HL-60 (cell line): ENCODE results near the gene PAX5.

Source experiments
- DNase-seq, 2 experiments: peaks; one replicate each; pipeline ENCODE4 v3.0.0-alpha.2; 2010 to 2020; ENCODE audit warnings: low read depth in 1 of 2, low spot score in 1 of 2
- H3K27ac ChIP-seq: fragments of 250-450 bp; sonication (Bioruptor Pico); replicated peaks from 2 replicates; pipeline ENCODE4 v1.5.1; 2020; ENCODE audit warnings: mild to moderate bottlenecking, moderate library complexity
- H3K27me3 ChIP-seq: fragments of 250-450 bp; sonication (Bioruptor Pico); 2 replicates; pipeline ENCODE4 v1.5.1; 2021; ENCODE audit warnings: mild to moderate bottlenecking, moderate library complexity; ENCODE audit not compliant: insufficient read depth, poor library complexity, severe bottlenecking
- H3K4me3 ChIP-seq: replicated peaks from 2 replicates; pipeline ENCODE4 v1.5.1; 2011; ENCODE audit warnings: mild to moderate bottlenecking, control low read depth, low read length; ENCODE audit not compliant: insufficient read depth
- GABPA ChIP-seq: IDR thresholded peaks from 2 replicates; pipeline ENCODE4 v1.6.1; 2012; ENCODE audit warnings: low read depth
- POLR2AphosphoS5 ChIP-seq: IDR thresholded peaks from 2 replicates; pipeline ENCODE4 v1.6.1; 2012; ENCODE audit warnings: low read depth
- SPI1 ChIP-seq: IDR thresholded peaks from 2 replicates; pipeline ENCODE4 v1.6.1; 2012; ENCODE audit warnings: low read depth, mild to moderate bottlenecking, borderline replicate concordance
- TF ChIP-seq, protein P1 (sequence below): IDR thresholded peaks from 2 replicates; pipeline ENCODE4 v1.6.1; 2012; ENCODE audit warnings: low read depth; ENCODE audit not compliant: insufficient replicate concordance
- TF ChIP-seq, protein P2 (sequence below): IDR thresholded peaks from one replicate; pipeline ENCODE4 v1.5.1; 2011; ENCODE audit warnings: low read length, control low read depth, inconsistent platforms; ENCODE audit not compliant: insufficient read depth

PAX5 gene

DNA sequence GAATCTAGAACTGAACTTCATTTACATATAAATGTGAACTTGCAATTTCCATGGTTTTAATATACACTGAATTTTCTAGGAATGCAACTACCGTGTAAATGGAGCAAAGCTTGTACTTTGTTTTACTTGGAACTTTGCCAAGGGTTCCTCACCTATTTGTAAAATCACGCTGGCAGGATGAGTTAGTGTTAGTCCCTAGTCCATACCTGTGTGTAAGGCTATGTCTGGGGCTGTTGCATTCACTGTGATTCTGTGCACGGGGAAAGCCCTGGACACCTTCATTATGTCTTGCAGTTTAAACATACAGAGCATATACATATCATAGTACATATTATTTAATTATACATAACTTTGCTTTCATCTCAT is 119.9 kb downstream of the PAX5 start:
- Histone ChIP-seq H3K4me3 (no peak overlapping the region), H3K27ac (no peak overlapping the region), H3K27me3 (no peaks in the 10 kb centered on the region)
- TF ChIP-seq SPI1 (no peak), GABPA (no peak), POLR2AphosphoS5 (no peak)
- TF ChIP-seq, protein P1, sequence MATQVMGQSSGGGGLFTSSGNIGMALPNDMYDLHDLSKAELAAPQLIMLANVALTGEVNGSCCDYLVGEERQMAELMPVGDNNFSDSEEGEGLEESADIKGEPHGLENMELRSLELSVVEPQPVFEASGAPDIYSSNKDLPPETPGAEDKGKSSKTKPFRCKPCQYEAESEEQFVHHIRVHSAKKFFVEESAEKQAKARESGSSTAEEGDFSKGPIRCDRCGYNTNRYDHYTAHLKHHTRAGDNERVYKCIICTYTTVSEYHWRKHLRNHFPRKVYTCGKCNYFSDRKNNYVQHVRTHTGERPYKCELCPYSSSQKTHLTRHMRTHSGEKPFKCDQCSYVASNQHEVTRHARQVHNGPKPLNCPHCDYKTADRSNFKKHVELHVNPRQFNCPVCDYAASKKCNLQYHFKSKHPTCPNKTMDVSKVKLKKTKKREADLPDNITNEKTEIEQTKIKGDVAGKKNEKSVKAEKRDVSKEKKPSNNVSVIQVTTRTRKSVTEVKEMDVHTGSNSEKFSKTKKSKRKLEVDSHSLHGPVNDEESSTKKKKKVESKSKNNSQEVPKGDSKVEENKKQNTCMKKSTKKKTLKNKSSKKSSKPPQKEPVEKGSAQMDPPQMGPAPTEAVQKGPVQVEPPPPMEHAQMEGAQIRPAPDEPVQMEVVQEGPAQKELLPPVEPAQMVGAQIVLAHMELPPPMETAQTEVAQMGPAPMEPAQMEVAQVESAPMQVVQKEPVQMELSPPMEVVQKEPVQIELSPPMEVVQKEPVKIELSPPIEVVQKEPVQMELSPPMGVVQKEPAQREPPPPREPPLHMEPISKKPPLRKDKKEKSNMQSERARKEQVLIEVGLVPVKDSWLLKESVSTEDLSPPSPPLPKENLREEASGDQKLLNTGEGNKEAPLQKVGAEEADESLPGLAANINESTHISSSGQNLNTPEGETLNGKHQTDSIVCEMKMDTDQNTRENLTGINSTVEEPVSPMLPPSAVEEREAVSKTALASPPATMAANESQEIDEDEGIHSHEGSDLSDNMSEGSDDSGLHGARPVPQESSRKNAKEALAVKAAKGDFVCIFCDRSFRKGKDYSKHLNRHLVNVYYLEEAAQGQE, result no peak
- TF ChIP-seq, protein P2, sequence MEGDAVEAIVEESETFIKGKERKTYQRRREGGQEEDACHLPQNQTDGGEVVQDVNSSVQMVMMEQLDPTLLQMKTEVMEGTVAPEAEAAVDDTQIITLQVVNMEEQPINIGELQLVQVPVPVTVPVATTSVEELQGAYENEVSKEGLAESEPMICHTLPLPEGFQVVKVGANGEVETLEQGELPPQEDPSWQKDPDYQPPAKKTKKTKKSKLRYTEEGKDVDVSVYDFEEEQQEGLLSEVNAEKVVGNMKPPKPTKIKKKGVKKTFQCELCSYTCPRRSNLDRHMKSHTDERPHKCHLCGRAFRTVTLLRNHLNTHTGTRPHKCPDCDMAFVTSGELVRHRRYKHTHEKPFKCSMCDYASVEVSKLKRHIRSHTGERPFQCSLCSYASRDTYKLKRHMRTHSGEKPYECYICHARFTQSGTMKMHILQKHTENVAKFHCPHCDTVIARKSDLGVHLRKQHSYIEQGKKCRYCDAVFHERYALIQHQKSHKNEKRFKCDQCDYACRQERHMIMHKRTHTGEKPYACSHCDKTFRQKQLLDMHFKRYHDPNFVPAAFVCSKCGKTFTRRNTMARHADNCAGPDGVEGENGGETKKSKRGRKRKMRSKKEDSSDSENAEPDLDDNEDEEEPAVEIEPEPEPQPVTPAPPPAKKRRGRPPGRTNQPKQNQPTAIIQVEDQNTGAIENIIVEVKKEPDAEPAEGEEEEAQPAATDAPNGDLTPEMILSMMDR, result no peak
- DNase-seq, result no peak

DNA sequence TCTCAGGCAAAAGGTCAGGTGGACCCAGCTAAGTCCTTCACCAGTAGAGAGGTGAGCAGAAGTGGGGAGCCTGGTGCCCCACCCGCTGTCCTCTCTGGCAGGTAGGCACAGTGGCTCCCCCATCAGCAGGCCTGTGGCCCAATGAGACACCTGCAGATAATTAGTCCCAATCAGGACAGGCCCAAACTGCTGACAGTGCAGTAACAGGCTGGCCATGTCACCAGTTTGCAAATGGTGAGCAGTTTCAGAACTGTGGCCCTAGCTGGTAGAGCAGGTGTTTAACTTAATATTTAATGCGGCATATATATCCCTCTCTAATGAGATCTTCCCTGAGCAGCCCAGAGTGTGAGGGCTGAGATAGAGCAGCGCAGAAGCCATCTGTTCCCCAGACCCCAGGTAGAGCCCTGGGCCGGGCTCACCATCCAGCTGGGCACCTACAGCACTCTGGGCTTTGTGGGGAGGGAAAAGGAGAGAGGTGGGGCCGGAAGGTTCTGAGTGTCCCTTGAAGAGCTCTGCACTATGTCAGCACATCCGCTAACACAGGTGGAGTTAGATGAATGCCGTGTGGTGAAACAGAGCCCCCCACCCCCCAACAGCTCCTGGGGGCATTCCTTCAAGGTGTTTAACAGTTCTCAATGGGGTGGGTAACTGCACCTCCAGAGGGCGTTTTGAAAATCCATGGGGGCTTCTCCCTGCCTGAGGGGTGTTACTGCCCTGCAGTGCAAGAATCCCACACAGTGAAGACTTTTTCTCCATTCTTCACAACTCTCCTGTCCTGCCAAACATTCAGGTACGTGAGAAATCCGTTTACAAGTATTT is 120.5 kb downstream of the PAX5 start:
- TF ChIP-seq, protein P2, result no peak
- no peak for TF ChIP-seq POLR2AphosphoS5
- TF ChIP-seq, protein P1, result no peak
- TF ChIP-seq SPI1, result no peak
- TF ChIP-seq GABPA, result no peak
- no peak for DNase-seq
- no peak overlapping the region for H3K4me3 ChIP-seq
- peaks cover 4% of the 10 kb centered on the region for H3K27me3 ChIP-seq
- no peak overlapping the region for H3K27ac ChIP-seq

DNA sequence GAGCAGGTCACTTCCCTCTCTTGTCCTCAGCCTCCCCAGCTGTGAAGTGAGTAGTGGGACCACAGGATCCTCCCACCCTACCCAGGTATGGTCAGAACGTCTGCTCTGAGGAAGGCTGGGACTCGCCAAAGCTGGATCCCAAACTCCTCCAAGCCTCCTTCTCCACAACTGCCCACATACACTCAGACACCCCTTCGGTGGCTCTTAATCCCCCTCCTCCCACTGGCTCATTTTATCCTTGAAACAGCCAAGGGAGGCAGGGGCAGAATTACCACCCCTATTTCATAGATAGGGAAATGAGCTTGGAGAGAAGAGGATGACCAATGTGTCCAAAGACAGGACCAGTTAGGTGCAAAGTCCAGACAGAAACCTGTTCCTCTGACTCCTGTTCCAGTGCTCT is 121.4 kb downstream of the PAX5 start:
- no peak for TF ChIP-seq GABPA
- TF ChIP-seq SPI1, result no peak
- TF ChIP-seq, protein P1, result no peak
- TF ChIP-seq, protein P2, result no peak
- TF ChIP-seq POLR2AphosphoS5, result no peak
- no peak overlapping the region for H3K4me3 ChIP-seq
- peaks cover 4% of the 10 kb centered on the region for H3K27me3 ChIP-seq
- no peak for DNase-seq
- H3K27ac ChIP-seq, result no peak overlapping the region
